ENCODE results near the gene MRPL50.

- TF ChIP-seq CTCF (IDR thresholded peaks at IDR 0.05) (no peak), POLR2A (IDR thresholded peaks at IDR 0.05) (no peak)
These were observed 34.8 kb upstream of the MRPL50 start for GRCh38 chr9:101433229-101433628.

Measured in uterus (tissue), 2 donors.